OCI-LY1 (cell line): ENCODE data around the gene ARHGEF37.

Experiments
- CTCF ChIP-seq: fragments of 200-600 bp; sonication (generic), shearing (Covaris generic); IDR thresholded peaks from 2 replicates; pipeline ENCODE4 v1.5.1; 2017; ENCODE audit warnings: mild to moderate bottlenecking, antibody characterized with exemption, low read length, moderate library complexity, mixed read lengths
- EZH2 ChIP-seq: fragments of 200-600 bp; sonication (generic), shearing (Covaris generic); IDR thresholded peaks from 2 replicates; pipeline ENCODE4 v1.8.0; 2017; ENCODE audit warnings: borderline replicate concordance, mixed run types, mild to moderate bottlenecking, antibody characterized with exemption, low read length, moderate library complexity, mixed read lengths

GRCh38 chr5:149551227-149552037 lies 29.9 kb upstream of the ARHGEF37 start, which contains the start of gene CSNK1A1:
- TF ChIP-seq CTCF (peak; percentile 85), EZH2 (no peak)
